IMR-90 (cell line): ENCODE data around the gene SWAP70. TPM values are rescaled to one million over a fixed set of nuclear protein-coding genes. Genes with fewer than 3 reads are reported as not detected.
A peak's percentile ranks its signal among the peaks of the same experiment; 100 is the strongest.

Experiments used
- ATAC-seq: fragments of 200-7000 bp; cut with Tn5 transposase; 2 replicates; pipeline ENCODE4 v1.9.1; 2020; ENCODE audit warnings: low read depth, mild to moderate bottlenecking, moderate library complexity
- BruUV-seq: library from RNA; stranded (reverse); fragments of 400-500 nt; replicated peaks from 2 replicates; lab custom pipeline; 2021; lab: Mats Ljungman, UMichigan
- CTCF ChIA-PET: fragments of 300-600 bp; formaldehyde crosslinking; extraction: SDS; loops from one replicate; lab custom pipeline; 2021; ENCODE audit warnings: antibody characterized with exemption; lab: Yijun Ruan, JAX
- POLR2A ChIA-PET: fragments of 300-600 bp; sonication (Branson Sonifier 250); formaldehyde crosslinking; loops from one replicate; lab custom pipeline; 2022; ENCODE audit warnings: antibody characterized with exemption; ENCODE audit not compliant: unreplicated experiment; lab: Charles Lee
- DNase-seq: peaks from one replicate; pipeline ENCODE4 v3.0.0; 2013
- H2AFZ ChIP-seq: replicated peaks from 2 replicates; pipeline ENCODE3; 2013; ENCODE audit warnings: low read length, mild to moderate bottlenecking; ENCODE audit not compliant: poor library complexity
- H2AK5ac ChIP-seq: 2 replicates; pipeline ENCODE4 v1.6.1; 2013; ENCODE audit warnings: low read depth, low read length, inconsistent platforms
- H2AK9ac ChIP-seq: replicated peaks from 2 replicates; pipeline ENCODE3; 2013; ENCODE audit warnings: mild to moderate bottlenecking, low read depth, low read length, moderate library complexity; ENCODE audit not compliant: poor library complexity
- H2BK120ac ChIP-seq: 2 replicates; pipeline ENCODE4 v1.6.1; 2013; ENCODE audit warnings: low read depth, low read length, inconsistent platforms
- H2BK15ac ChIP-seq: 3 replicates; pipeline ENCODE4 v1.6.1; 2013; ENCODE audit warnings: low read depth, low read length, inconsistent platforms
- H2BK20ac ChIP-seq: 2 replicates; pipeline ENCODE4 v1.6.1; 2013; ENCODE audit warnings: low read depth, mild to moderate bottlenecking, inconsistent platforms, low read length, moderate library complexity
- H2BK5ac ChIP-seq: 2 replicates; pipeline ENCODE4 v1.6.1; 2013; ENCODE audit warnings: mild to moderate bottlenecking, low read depth, low read length, inconsistent platforms; ENCODE audit not compliant: poor library complexity, severe bottlenecking
- H3K14ac ChIP-seq: replicated peaks from 2 replicates; pipeline ENCODE4 v1.6.1; 2013; ENCODE audit warnings: low read depth, low read length, inconsistent platforms
- H3K18ac ChIP-seq: 2 replicates; pipeline ENCODE4 v1.6.1; 2013; ENCODE audit warnings: low read depth, low read length, control low read depth
- H3K23ac ChIP-seq: 2 replicates; pipeline ENCODE4 v1.6.1; 2013; ENCODE audit warnings: low read depth, low read length, inconsistent platforms
- H3K27ac ChIP-seq: 2 replicates; pipeline ENCODE4 v1.5.1; 2013; ENCODE audit warnings: mild to moderate bottlenecking, control low read depth, low read length; ENCODE audit not compliant: insufficient read depth
- H3K27me3 ChIP-seq: 2 replicates; pipeline ENCODE4 v1.6.1; 2013; ENCODE audit warnings: low read length; ENCODE audit not compliant: control insufficient read depth, insufficient read depth
- H3K36me3 ChIP-seq: 2 replicates; pipeline ENCODE4 v1.6.1; 2013; ENCODE audit warnings: low read length, mixed read lengths; ENCODE audit not compliant: control insufficient read depth, insufficient read depth
- H3K4ac ChIP-seq: 2 replicates; pipeline ENCODE4 v1.6.1; 2013; ENCODE audit warnings: low read depth, low read length, inconsistent platforms
- H3K4me1 ChIP-seq: 2 replicates; pipeline ENCODE4 v1.6.1; 2013; ENCODE audit warnings: low read length, mixed read lengths; ENCODE audit not compliant: control insufficient read depth, insufficient read depth
- H3K4me2 ChIP-seq: 2 replicates; pipeline ENCODE4 v1.6.1; 2013; ENCODE audit warnings: low read depth, mild to moderate bottlenecking, control low read depth, low read length, moderate library complexity
- H3K4me3 ChIP-seq: 2 replicates; pipeline ENCODE4 v1.5.1; 2013; ENCODE audit warnings: low read depth, mild to moderate bottlenecking, control low read depth, low read length, moderate library complexity; ENCODE audit not compliant: insufficient read depth
- H3K56ac ChIP-seq: 2 replicates; pipeline ENCODE4 v1.6.1; 2013; ENCODE audit warnings: low read length, inconsistent platforms; ENCODE audit not compliant: insufficient read depth; ENCODE audit errors: extremely low read depth
- H3K79me1 ChIP-seq, 2 experiments: 2 replicates each; pipeline ENCODE4 v1.6.1; 2013; ENCODE audit warnings: low read length in 2 of 2, inconsistent platforms in 1 of 2, low read depth in 1 of 2
- H3K9ac ChIP-seq: 2 replicates; pipeline ENCODE4 v1.6.1; 2013; ENCODE audit warnings: low read depth, low read length, control low read depth
- H3K9me1 ChIP-seq: 2 replicates; pipeline ENCODE4 v1.6.1; 2013; ENCODE audit warnings: low read length, inconsistent platforms; ENCODE audit not compliant: insufficient read depth
- H3K9me3 ChIP-seq: 2 replicates; pipeline ENCODE4 v1.6.1; 2013; ENCODE audit warnings: low read length; ENCODE audit not compliant: control insufficient read depth, insufficient read depth
- H4K20me1 ChIP-seq: 2 replicates; pipeline ENCODE4 v1.6.1; 2013; ENCODE audit warnings: low read length, inconsistent platforms; ENCODE audit not compliant: insufficient read depth
- H4K5ac ChIP-seq: 2 replicates; pipeline ENCODE4 v1.6.1; 2013; ENCODE audit warnings: mild to moderate bottlenecking, low read depth, low read length, control low read depth
- H4K8ac ChIP-seq, 2 experiments: 2 replicates each; pipeline ENCODE4 v1.6.1; 2013; ENCODE audit warnings: low read depth in 2 of 2, low read length in 2 of 2, control low read depth in 1 of 2, inconsistent platforms in 1 of 2
- H4K91ac ChIP-seq: 2 replicates; pipeline ENCODE4 v1.6.1; 2013; ENCODE audit warnings: low read depth, low read length, inconsistent platforms; ENCODE audit not compliant: insufficient read depth
- MAFK ChIP-seq: IDR thresholded peaks from 2 replicates; pipeline ENCODE4 v1.6.1; 2012; ENCODE audit warnings: low read depth, low read length, improper control_type of control experiment
- WGBS, 2 experiments: methylation state at CpG; one replicate each; pipeline versions ENCODE4 v1.1.5 to v1.1.7; 2013; ENCODE audit warnings: missing lambda C conversion rate in 2 of 2; ENCODE audit not compliant: insufficient read length in 1 of 2; ENCODE audit errors: extremely low coverage in 2 of 2; 5-methylcytosine and 5-hydroxymethylcytosine counted together
- dilution Hi-C: fragments of 300-500 bp; cut with HindIII; formaldehyde crosslinking; loops from one replicate; pipeline ENCODE4 v1.14.3; 2018; ENCODE audit warnings: low sequenced_read_pairs; ENCODE audit not compliant: unreplicated experiment
- in situ Hi-C: fragments of 300-500 bp; cut with MboI; formaldehyde crosslinking; loops from 3 replicates; pipeline ENCODE4 v1.14.3; 2019; ENCODE audit warnings: low sequenced_read_pairs, inconsistent platforms, mixed read lengths
- intact Hi-C: fragments of 100-400 bp; cut with micrococcal nuclease; formaldehyde crosslinking; loops from 2 replicates; pipeline ENCODE4 v1.10.0; 2022
- polyA plus RNA-seq, 3 experiments: library from polyadenylated mRNA; depleted of rRNA; stranded (reverse); fragments of >200 nt; gene quantifications; 2 replicates each; pipeline ENCODE4 v1.2.3, GENCODE V29; 2012; ENCODE audit warnings: low replicate concordance in 1 of 3
- total RNA-seq: library from RNA; depleted of rRNA; stranded (reverse); fragments of >200 nt; gene quantifications from 2 replicates; pipeline ENCODE4 v1.2.3, GENCODE V29; 2012
- TF ChIP-seq, protein P1 (sequence below): fragments of 150-350 bp; IDR thresholded peaks from 2 replicates; pipeline ENCODE4 v1.6.1; 2017; ENCODE audit warnings: mild to moderate bottlenecking, antibody characterized with exemption, low read length, low read depth
- TF ChIP-seq, protein P2 (sequence below): conservative IDR thresholded peaks from 2 replicates; pipeline ENCODE4 v1.5.1; 2012; ENCODE audit warnings: mild to moderate bottlenecking, low read depth, low read length, improper control_type of control experiment

SWAP70 gene
- total and polyA plus RNA-seq, 2 of the 4 experiments (the other 2 are of a cell fraction): 15.5 to 19.9 TPM

DNA sequence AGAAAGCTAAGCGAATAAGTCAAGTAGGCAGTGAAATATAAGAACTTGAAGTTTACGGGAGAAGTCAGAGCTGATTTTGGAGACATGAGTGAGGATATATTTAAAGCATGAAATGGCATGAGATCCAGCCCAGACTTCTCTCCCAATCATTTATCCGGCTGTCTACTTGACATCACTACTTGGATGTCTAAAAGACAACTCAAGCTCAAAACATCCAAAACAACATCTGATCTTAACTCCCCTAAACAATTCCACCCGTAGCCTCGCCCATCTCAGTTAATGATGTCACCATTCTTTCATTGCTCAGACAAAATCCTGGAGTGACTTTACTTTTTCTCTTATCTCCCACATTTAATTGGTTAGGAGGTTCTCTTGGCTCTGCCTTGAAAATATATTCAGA, 45.9 kb upstream of the SWAP70 start:
- BruUV-seq: no TSS peak
- H4K91ac ChIP-seq: peak overlapping the region; percentile 90
- no peak overlapping the region for H2AK9ac ChIP-seq
- peak overlapping the region; percentile 83; the same call in 2 of the 3 replicates for H2BK15ac ChIP-seq
- peak overlapping the region; percentile 33; the same call in 1 of the 2 replicates for H3K23ac ChIP-seq
- H3K4me1 ChIP-seq: peaks cover 17% of the 10 kb centered on the region
- H2AFZ ChIP-seq: no peak overlapping the region
- DNase-seq: peak; percentile 87
- H3K4me2 ChIP-seq: no peak overlapping the region
- no peak overlapping the region; the same call in 1 of the 2 replicates for H3K56ac ChIP-seq
- 0 out of 2 replicates have a peak overlapping the region, but pooled peaks have one; percentile 66 for H3K27ac ChIP-seq
- peaks cover 25% of the 10 kb centered on the region for H3K9me1 ChIP-seq
- no peak overlapping the region for H3K9ac ChIP-seq
- 0 out of 2 replicates have a peak, but pooled peaks have one; percentile 1 for ATAC-seq
- H4K5ac ChIP-seq: peak overlapping the region; percentile 19; the same call in 1 of the 2 replicates
- H3K9me3 ChIP-seq: no peaks in the 10 kb centered on the region
- peak overlapping the region; percentile 85 for H3K14ac ChIP-seq
- H3K4ac ChIP-seq: peak overlapping the region; percentile 87; the same call in 1 of the 2 replicates
- TF ChIP-seq, protein P1, sequence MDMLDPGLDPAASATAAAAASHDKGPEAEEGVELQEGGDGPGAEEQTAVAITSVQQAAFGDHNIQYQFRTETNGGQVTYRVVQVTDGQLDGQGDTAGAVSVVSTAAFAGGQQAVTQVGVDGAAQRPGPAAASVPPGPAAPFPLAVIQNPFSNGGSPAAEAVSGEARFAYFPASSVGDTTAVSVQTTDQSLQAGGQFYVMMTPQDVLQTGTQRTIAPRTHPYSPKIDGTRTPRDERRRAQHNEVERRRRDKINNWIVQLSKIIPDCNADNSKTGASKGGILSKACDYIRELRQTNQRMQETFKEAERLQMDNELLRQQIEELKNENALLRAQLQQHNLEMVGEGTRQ: no peak
- no peak for TF ChIP-seq MAFK
- TF ChIP-seq, protein P2, sequence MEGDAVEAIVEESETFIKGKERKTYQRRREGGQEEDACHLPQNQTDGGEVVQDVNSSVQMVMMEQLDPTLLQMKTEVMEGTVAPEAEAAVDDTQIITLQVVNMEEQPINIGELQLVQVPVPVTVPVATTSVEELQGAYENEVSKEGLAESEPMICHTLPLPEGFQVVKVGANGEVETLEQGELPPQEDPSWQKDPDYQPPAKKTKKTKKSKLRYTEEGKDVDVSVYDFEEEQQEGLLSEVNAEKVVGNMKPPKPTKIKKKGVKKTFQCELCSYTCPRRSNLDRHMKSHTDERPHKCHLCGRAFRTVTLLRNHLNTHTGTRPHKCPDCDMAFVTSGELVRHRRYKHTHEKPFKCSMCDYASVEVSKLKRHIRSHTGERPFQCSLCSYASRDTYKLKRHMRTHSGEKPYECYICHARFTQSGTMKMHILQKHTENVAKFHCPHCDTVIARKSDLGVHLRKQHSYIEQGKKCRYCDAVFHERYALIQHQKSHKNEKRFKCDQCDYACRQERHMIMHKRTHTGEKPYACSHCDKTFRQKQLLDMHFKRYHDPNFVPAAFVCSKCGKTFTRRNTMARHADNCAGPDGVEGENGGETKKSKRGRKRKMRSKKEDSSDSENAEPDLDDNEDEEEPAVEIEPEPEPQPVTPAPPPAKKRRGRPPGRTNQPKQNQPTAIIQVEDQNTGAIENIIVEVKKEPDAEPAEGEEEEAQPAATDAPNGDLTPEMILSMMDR: no peak
- dilution Hi-C loops (no loop called here), in situ Hi-C loops (loop anchor here (5.0 to 25.0 kb wide), 3 partner anchors 44 to 694 kb away; partner anchors contain the start of genes ADM and SWAP70), intact Hi-C loops (loop anchor here (5.0 kb wide), 1 partner anchor 44 kb away; the partner anchor contains the start of gene SWAP70)
- peak overlapping the region; percentile 86 for H2BK20ac ChIP-seq
- no peaks in the 10 kb centered on the region for H3K27me3 ChIP-seq
- H3K79me1 ChIP-seq: peaks cover 0 to 23% of the 10 kb centered on the region in 2 experiments
- ChIA-PET CTCF (no interaction called here), POLR2A (interaction anchor here (0.7 kb wide), 1 partner anchor 14 kb away, joined by 4 read pairs; no protein-coding TSS in a partner anchor)
- H4K20me1 ChIP-seq: no peaks in the 10 kb centered on the region
- peak overlapping the region; percentile 42; the same call in 1 of the 2 replicates for H3K18ac ChIP-seq
- H2BK120ac ChIP-seq: peak overlapping the region; percentile 97
- H2AK5ac ChIP-seq: peak overlapping the region; percentile 81; the same call in 1 of the 2 replicates
- H4K8ac ChIP-seq: peak overlapping the region in 1 of 2 experiments; percentile 79; a peak in 2 of 4 replicates
- no peak overlapping the region for H3K4me3 ChIP-seq
- H3K36me3 ChIP-seq: no peaks in the 10 kb centered on the region
- WGBS, 2 experiments: no CpG with 5 or more reads among the region's 5 CpGs
- H2BK5ac ChIP-seq: peak overlapping the region; percentile 74
